Endodermal cell (in vitro differentiated cells): ENCODE measurements around the gene ITGB3. TPM values are rescaled to one million over a fixed set of nuclear protein-coding genes. Genes with fewer than 3 reads are reported as not detected.

Experiments
- DNase-seq: peaks from one replicate; pipeline ENCODE4 v3.0.0-alpha.2; 2017
- H3K27ac ChIP-seq: 2 replicates; pipeline ENCODE4 v1.5.1; 2013; ENCODE audit warnings: mild to moderate bottlenecking, low read depth, low read length, moderate library complexity
- H3K27me3 ChIP-seq: 2 replicates; pipeline ENCODE4 v1.6.1; 2013; ENCODE audit warnings: mild to moderate bottlenecking, low read length, moderate library complexity; ENCODE audit not compliant: insufficient read depth, control insufficient read depth, poor library complexity, severe bottlenecking
- H3K36me3 ChIP-seq: 2 replicates; pipeline ENCODE4 v1.7.0; 2013; ENCODE audit warnings: mild to moderate bottlenecking, low read length, moderate library complexity; ENCODE audit not compliant: control insufficient read depth, insufficient read depth
- H3K4me1 ChIP-seq: one replicate; pipeline ENCODE4 v1.7.0; 2013; ENCODE audit warnings: low read length; ENCODE audit not compliant: control insufficient read depth, insufficient read depth
- H3K4me3 ChIP-seq: 2 replicates; pipeline ENCODE4 v1.5.1; 2013; ENCODE audit warnings: mild to moderate bottlenecking, low read length, moderate library complexity
- H3K9ac ChIP-seq: 2 replicates; pipeline ENCODE4 v1.6.1; 2013; ENCODE audit warnings: mild to moderate bottlenecking, low read length, moderate library complexity; ENCODE audit not compliant: poor library complexity, severe bottlenecking; ENCODE audit errors: extremely low read depth
- H3K9me3 ChIP-seq: 2 replicates; pipeline ENCODE4 v1.6.1; 2013; ENCODE audit warnings: mild to moderate bottlenecking, low read length, moderate library complexity; ENCODE audit not compliant: control insufficient read depth
- H3K27ac Mint-ChIP-seq: 2 replicates; pipeline ENCODE4 v1.8.0; 2020; ENCODE audit warnings: mixed read lengths
- H3K27me3 Mint-ChIP-seq: 2 replicates; pipeline ENCODE4 v1.8.0; 2021; ENCODE audit warnings: mild to moderate bottlenecking, mixed read lengths; ENCODE audit not compliant: insufficient read depth
- H3K36me3 Mint-ChIP-seq: 2 replicates; pipeline ENCODE4 v1.8.0; 2020; ENCODE audit warnings: low read depth, mixed read lengths
- H3K4me1 Mint-ChIP-seq: 2 replicates; pipeline ENCODE4 v1.8.0; 2020; ENCODE audit warnings: mixed read lengths
- H3K4me3 Mint-ChIP-seq: 2 replicates; pipeline ENCODE4 v1.8.0; 2020; ENCODE audit warnings: mild to moderate bottlenecking, moderate library complexity, mixed read lengths
- H3K9me3 Mint-ChIP-seq: 2 replicates; pipeline ENCODE4 v1.8.0; 2020; ENCODE audit warnings: mild to moderate bottlenecking, mixed read lengths
- CTCF ChIP-seq: fragments of 200-600 bp; sonication (generic); conservative IDR thresholded peaks from 2 replicates; pipeline ENCODE4 v1.5.0; 2021; ENCODE audit warnings: antibody characterized with exemption, mild to moderate bottlenecking
- WGBS, 2 experiments: methylation state at CpG; one replicate each; pipeline versions ENCODE4 v1.1.5 to v1.1.7; 2013; ENCODE audit warnings: missing lambda C conversion rate in 2 of 2, mixed read lengths in 1 of 2; ENCODE audit not compliant: insufficient coverage in 1 of 2, insufficient read length in 1 of 2; 5-methylcytosine and 5-hydroxymethylcytosine counted together
- total RNA-seq, 2 donors: library from RNA; stranded (reverse); fragmentation: NEBNext Ultra II Directional in 1 of 2; extraction: Animal tissue kit (Norgen Biotek cat#: 25700) in 1 of 2; gene quantifications; 2 replicates in 1 of 2; 3 replicates in 1 of 2; pipeline ENCODE4 v1.2.1, GENCODE V29; 2021

The ITGB3 gene
- total RNA-seq, 2 donors from 2014 or later = 0.51 to 0.73 TPM

- no peak overlapping the region for H3K27ac Mint-ChIP-seq
- Histone ChIP-seq H3K27ac (no peak overlapping the region), H3K4me3 (no peak overlapping the region), H3K9me3 (peaks cover 11% of the 10 kb centered on the region), H3K9ac (no peak overlapping the region), H3K27me3 (no peaks in the 10 kb centered on the region), H3K4me1 (peaks cover 8% of the 10 kb centered on the region), H3K36me3 (no peaks in the 10 kb centered on the region)
- no peak for TF ChIP-seq CTCF
- H3K27me3 Mint-ChIP-seq = no peaks in the 10 kb centered on the region
- H3K4me3 Mint-ChIP-seq = no peak overlapping the region
- WGBS, 2 experiments = 90 to 100% methylated on average over 1 to 2 of the region's 2 CpGs
- H3K9me3 Mint-ChIP-seq = peaks cover 20% of the 10 kb centered on the region
- peaks cover 20% of the 10 kb centered on the region for H3K4me1 Mint-ChIP-seq
- no peak for DNase-seq
- peaks cover 2% of the 10 kb centered on the region for H3K36me3 Mint-ChIP-seq
Observed at GRCh38 chr17:47270946-47271705, 17.5 kb downstream of the ITGB3 start.

- WGBS, 2 experiments = 96 to 100% methylated on average over 1 of the region's 1 CpG
- Histone ChIP-seq H3K4me1 (peaks cover 9% of the 10 kb centered on the region), H3K4me3 (no peak overlapping the region), H3K36me3 (no peaks in the 10 kb centered on the region), H3K9ac (no peak overlapping the region), H3K27me3 (no peaks in the 10 kb centered on the region), H3K9me3 (peaks cover 11% of the 10 kb centered on the region), H3K27ac (no peak overlapping the region)
- Mint-ChIP-seq H3K36me3 (peaks cover 2% of the 10 kb centered on the region), H3K27ac (no peak overlapping the region), H3K4me1 (peaks cover 32% of the 10 kb centered on the region), H3K9me3 (peaks cover 20% of the 10 kb centered on the region), H3K4me3 (no peak overlapping the region), H3K27me3 (no peaks in the 10 kb centered on the region)
- TF ChIP-seq CTCF = no peak
- no peak for DNase-seq
Observed at GRCh38 chr17:47272491-47272890, 18.9 kb downstream of the ITGB3 start.

- no peak for TF ChIP-seq CTCF
- WGBS, 2 experiments = 91 to 100% methylated on average over 2 of the region's 2 CpGs
- no peak overlapping the region for H3K4me3 Mint-ChIP-seq
- Histone ChIP-seq H3K9ac (no peak overlapping the region), H3K36me3 (no peaks in the 10 kb centered on the region), H3K27me3 (no peaks in the 10 kb centered on the region), H3K27ac (no peak overlapping the region), H3K4me1 (peaks cover 9% of the 10 kb centered on the region), H3K9me3 (peaks cover 11% of the 10 kb centered on the region), H3K4me3 (no peak overlapping the region)
- peaks cover 32% of the 10 kb centered on the region for H3K4me1 Mint-ChIP-seq
- H3K9me3 Mint-ChIP-seq = peaks cover 14% of the 10 kb centered on the region
- H3K36me3 Mint-ChIP-seq = peaks cover 2% of the 10 kb centered on the region
- no peak for DNase-seq
- H3K27ac Mint-ChIP-seq = no peak overlapping the region
- H3K27me3 Mint-ChIP-seq = no peaks in the 10 kb centered on the region
Observed at GRCh38 chr17:47273245-47273644, 19.6 kb downstream of the ITGB3 start.
